ENCODE results near the gene TOE1.

TOE1 gene

DNA sequence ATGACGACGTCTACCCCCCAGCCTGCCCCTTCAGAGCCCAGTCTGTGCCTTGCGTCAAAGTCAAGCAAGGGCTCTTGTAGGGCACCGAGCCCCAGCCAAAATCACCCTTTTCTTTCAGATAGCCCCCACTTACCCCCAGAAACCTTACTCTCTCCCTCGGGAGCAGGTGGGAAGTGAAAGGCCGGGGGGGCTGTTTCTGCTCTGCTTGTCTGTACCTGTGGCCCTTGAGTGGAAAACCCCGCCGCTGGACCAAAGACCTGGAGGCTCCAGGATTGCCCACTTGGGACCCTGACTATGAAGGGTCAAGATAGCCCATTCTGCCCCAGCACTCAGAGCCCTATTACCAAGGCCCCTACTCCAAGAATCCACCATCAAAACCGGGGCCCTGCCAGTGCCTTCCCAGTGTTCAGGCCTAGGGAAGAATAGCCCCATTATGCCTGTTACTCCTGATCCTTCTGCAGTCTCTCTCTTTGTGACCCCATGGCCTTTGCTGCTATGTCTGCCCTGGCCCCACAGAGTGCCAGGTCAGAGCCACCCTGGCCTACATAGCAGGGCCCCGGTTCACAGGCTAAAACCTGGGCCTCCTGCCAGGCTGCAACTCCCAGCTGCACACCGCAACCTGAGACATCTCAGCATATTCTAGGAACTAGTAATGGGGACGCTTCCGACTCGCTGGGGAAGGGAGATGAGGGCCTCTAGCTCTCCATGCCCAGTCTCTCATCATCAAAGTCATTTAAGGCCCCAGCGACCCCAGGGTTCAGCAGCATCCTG lies 35.5 kb upstream of the TOE1 start:
- Histone ChIP-seq H3K9me3 (ENCODE audit: control insufficient read depth, insufficient read depth, low read depth, low read length) (no peaks in the 10 kb centered on the region), H3K27ac (ENCODE audit: extremely low read depth, low read depth, low read length) (peak overlapping the region; percentile 65), H3K36me3 (ENCODE audit: control insufficient read depth in 2 of 2, insufficient read depth in 1 of 2, low read length in 2 of 2) (no peaks in the 10 kb centered on the region), H3K4me3 (ENCODE audit: low read depth, low read length) (peak overlapping the region; percentile 78), H3K4me1 (ENCODE audit: control insufficient read depth, insufficient read depth, low read length) (peaks cover 5% of the 10 kb centered on the region; the same call in 1 of the 2 replicates)
- ChIA-PET POLR2A (interaction anchor here (1.1 to 3.0 kb wide), 9 partner anchors 35 to 574 kb away, joined by 3 to 83 read pairs (median 13); partner anchors contain the start of genes BTBD19, DYNLT4, HECTD3 and MUTYH), CTCF (interaction anchor here (0.7 to 1.6 kb wide), 5 partner anchors 10 to 292 kb away, joined by 3 to 8 read pairs (median 5); partner anchors contain the start of genes TESK2 and UROD)
- TF ChIP-seq ZIC2 (tag by site-specific recombination; IDR thresholded peaks at IDR 0.05) (peak; percentile 40), ZNF600 (tag by site-specific recombination; IDR thresholded peaks at IDR 0.05) (peak; percentile 49; the same call in 1 of the 2 replicates), ZNF335 (tag by site-specific recombination; conservative IDR thresholded peaks at IDR 0.05) (peak; percentile 41), ZNF837 (tag by site-specific recombination; IDR thresholded peaks at IDR 0.05) (no peak), ZFP41 (tag by site-specific recombination; IDR thresholded peaks at IDR 0.05; ENCODE audit: borderline replicate concordance) (no peak), ZNF623 (tag by site-specific recombination; IDR thresholded peaks at IDR 0.05) (peak; percentile 32; the same call in 1 of the 2 replicates), ZNF660 (tag by site-specific recombination; IDR thresholded peaks at IDR 0.05) (0 out of 2 replicates have a peak, but pooled peaks have one; percentile 50), TCF7L2 (IDR thresholded peaks at IDR 0.05; ENCODE audit: borderline replicate concordance, low read depth, low read length) (peak; percentile 75), ZNF629 (tag by site-specific recombination; IDR thresholded peaks at IDR 0.05) (peak; percentile 21; the same call in 1 of the 2 replicates), GLIS1 (tag by site-specific recombination; IDR thresholded peaks at IDR 0.05) (peak; percentile 54; the same call in 1 of the 2 replicates), ZNF19 (tag by site-specific recombination; IDR thresholded peaks at IDR 0.05; ENCODE audit: low read depth) (no peak), TRIM28 (IDR thresholded peaks at IDR 0.05; ENCODE audit: borderline replicate concordance, low read length) (0 out of 2 replicates have a peak, but pooled peaks have one; percentile 0), HOXD13 (CRISPR knock-in tag; IDR thresholded peaks at IDR 0.05; ENCODE audit: borderline replicate concordance) (0 out of 2 replicates have a peak, but pooled peaks have one; percentile 3), GFI1B (tag by site-specific recombination; IDR thresholded peaks at IDR 0.05) (no peak), ZBTB20 (tag by site-specific recombination; IDR thresholded peaks at IDR 0.05) (peak; percentile 76), ZNF561 (tag by site-specific recombination; IDR thresholded peaks at IDR 0.05; ENCODE audit: borderline replicate concordance) (peak; percentile 20; the same call in 1 of the 2 replicates)
- TF ChIP-seq, protein P1, sequence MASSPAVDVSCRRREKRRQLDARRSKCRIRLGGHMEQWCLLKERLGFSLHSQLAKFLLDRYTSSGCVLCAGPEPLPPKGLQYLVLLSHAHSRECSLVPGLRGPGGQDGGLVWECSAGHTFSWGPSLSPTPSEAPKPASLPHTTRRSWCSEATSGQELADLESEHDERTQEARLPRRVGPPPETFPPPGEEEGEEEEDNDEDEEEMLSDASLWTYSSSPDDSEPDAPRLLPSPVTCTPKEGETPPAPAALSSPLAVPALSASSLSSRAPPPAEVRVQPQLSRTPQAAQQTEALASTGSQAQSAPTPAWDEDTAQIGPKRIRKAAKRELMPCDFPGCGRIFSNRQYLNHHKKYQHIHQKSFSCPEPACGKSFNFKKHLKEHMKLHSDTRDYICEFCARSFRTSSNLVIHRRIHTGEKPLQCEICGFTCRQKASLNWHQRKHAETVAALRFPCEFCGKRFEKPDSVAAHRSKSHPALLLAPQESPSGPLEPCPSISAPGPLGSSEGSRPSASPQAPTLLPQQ (tag by site-specific recombination; IDR thresholded peaks at IDR 0.05): peak; percentile 35; the same call in 1 of the 2 replicates
- TF ChIP-seq, protein P2, sequence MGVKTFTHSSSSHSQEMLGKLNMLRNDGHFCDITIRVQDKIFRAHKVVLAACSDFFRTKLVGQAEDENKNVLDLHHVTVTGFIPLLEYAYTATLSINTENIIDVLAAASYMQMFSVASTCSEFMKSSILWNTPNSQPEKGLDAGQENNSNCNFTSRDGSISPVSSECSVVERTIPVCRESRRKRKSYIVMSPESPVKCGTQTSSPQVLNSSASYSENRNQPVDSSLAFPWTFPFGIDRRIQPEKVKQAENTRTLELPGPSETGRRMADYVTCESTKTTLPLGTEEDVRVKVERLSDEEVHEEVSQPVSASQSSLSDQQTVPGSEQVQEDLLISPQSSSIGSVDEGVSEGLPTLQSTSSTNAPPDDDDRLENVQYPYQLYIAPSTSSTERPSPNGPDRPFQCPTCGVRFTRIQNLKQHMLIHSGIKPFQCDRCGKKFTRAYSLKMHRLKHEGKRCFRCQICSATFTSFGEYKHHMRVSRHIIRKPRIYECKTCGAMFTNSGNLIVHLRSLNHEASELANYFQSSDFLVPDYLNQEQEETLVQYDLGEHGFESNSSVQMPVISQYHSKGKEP (tag by site-specific recombination; IDR thresholded peaks at IDR 0.05): peak; percentile 99

DNA sequence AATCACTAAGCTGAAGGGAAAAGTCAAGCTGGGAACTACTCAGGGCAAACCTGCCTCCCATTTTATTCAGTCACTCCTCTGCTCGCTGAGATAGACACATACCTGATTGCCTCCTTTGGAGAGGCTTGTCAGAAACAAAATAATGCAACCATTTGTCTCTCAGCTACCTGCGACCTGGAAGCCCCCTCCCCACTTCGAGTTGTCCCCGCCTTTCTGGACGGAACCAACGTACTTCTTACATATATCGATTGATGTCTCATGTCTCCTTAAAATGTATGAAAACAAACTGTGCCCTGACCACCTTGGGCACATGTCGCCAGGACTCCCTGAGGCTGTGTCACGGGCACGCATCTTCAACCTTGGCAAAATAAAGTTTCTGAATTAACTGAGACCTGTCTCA lies 34.7 kb upstream of the TOE1 start:
- Histone ChIP-seq H3K27ac (ENCODE audit: extremely low read depth, low read depth, low read length) (no peak overlapping the region), H3K4me3 (ENCODE audit: low read depth, low read length) (no peak overlapping the region), H3K4me1 (ENCODE audit: control insufficient read depth, insufficient read depth, low read length) (peaks cover 5% of the 10 kb centered on the region; the same call in 1 of the 2 replicates), H3K36me3 (ENCODE audit: control insufficient read depth in 2 of 2, insufficient read depth in 1 of 2, low read length in 2 of 2) (no peaks in the 10 kb centered on the region), H3K9me3 (ENCODE audit: control insufficient read depth, insufficient read depth, low read depth, low read length) (no peaks in the 10 kb centered on the region)
- ChIA-PET CTCF (interaction anchor here (0.5 to 1.6 kb wide), 6 partner anchors 10 to 415 kb away, joined by 3 to 5 read pairs (median 4); partner anchors contain the start of gene UROD), POLR2A (interaction anchor here (0.6 to 2.1 kb wide), 2 partner anchors 35 to 437 kb away, joined by 3 to 20 read pairs; partner anchors contain the start of genes MUTYH and TOE1)
- TF ChIP-seq, protein P3, sequence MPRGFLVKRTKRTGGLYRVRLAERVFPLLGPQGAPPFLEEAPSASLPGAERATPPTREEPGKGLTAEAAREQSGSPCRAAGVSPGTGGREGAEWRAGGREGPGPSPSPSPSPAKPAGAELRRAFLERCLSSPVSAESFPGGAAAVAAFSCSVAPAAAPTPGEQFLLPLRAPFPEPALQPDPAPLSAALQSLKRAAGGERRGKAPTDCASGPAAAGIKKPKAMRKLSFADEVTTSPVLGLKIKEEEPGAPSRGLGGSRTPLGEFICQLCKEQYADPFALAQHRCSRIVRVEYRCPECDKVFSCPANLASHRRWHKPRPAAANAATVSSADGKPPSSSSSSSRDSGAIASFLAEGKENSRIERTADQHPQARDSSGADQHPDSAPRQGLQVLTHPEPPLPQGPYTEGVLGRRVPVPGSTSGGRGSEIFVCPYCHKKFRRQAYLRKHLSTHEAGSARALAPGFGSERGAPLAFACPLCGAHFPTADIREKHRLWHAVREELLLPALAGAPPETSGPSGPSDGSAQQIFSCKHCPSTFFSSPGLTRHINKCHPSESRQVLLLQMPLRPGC (tag by site-specific recombination; IDR thresholded peaks at IDR 0.05): no peak
- TF ChIP-seq ZNF585B (tag by site-specific recombination; IDR thresholded peaks at IDR 0.05) (no peak), ZNF529 (tag by site-specific recombination; IDR thresholded peaks at IDR 0.05; ENCODE audit: insufficient replicate concordance) (no peak), ZNF791 (tag by site-specific recombination; IDR thresholded peaks at IDR 0.05) (no peak)
- TF ChIP-seq, protein P1 (tag by site-specific recombination; IDR thresholded peaks at IDR 0.05): no peak
- TF ChIP-seq, protein P4, sequence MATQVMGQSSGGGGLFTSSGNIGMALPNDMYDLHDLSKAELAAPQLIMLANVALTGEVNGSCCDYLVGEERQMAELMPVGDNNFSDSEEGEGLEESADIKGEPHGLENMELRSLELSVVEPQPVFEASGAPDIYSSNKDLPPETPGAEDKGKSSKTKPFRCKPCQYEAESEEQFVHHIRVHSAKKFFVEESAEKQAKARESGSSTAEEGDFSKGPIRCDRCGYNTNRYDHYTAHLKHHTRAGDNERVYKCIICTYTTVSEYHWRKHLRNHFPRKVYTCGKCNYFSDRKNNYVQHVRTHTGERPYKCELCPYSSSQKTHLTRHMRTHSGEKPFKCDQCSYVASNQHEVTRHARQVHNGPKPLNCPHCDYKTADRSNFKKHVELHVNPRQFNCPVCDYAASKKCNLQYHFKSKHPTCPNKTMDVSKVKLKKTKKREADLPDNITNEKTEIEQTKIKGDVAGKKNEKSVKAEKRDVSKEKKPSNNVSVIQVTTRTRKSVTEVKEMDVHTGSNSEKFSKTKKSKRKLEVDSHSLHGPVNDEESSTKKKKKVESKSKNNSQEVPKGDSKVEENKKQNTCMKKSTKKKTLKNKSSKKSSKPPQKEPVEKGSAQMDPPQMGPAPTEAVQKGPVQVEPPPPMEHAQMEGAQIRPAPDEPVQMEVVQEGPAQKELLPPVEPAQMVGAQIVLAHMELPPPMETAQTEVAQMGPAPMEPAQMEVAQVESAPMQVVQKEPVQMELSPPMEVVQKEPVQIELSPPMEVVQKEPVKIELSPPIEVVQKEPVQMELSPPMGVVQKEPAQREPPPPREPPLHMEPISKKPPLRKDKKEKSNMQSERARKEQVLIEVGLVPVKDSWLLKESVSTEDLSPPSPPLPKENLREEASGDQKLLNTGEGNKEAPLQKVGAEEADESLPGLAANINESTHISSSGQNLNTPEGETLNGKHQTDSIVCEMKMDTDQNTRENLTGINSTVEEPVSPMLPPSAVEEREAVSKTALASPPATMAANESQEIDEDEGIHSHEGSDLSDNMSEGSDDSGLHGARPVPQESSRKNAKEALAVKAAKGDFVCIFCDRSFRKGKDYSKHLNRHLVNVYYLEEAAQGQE (tag by site-specific recombination; IDR thresholded peaks at IDR 0.05): no peak

Measured in HEK293 (cell line).